Mucosa of rectum (tissue), 2 donors: Measurements from ENCODE around the gene IP6K1.

Experiments
- H3K27ac ChIP-seq, 2 donors: one replicate each; pipeline ENCODE4 v1.7.0; 2013; ENCODE audit warnings: inconsistent platforms in 2 of 2, low read depth in 2 of 2, low read length in 2 of 2
- H3K27me3 ChIP-seq, 2 donors: one replicate each; pipeline ENCODE4 v1.7.0; 2013; ENCODE audit warnings: low read length in 2 of 2; ENCODE audit not compliant: control insufficient read depth in 2 of 2, insufficient read depth in 2 of 2
- H3K36me3 ChIP-seq, 2 donors: one replicate each; pipeline ENCODE4 v1.7.0; 2013; ENCODE audit warnings: low read length in 2 of 2; ENCODE audit not compliant: control insufficient read depth in 2 of 2, insufficient read depth in 2 of 2
- H3K4me1 ChIP-seq, 2 donors: one replicate each; pipeline ENCODE4 v1.7.0; 2013; ENCODE audit warnings: low read length in 2 of 2, mild to moderate bottlenecking in 1 of 2; ENCODE audit not compliant: control insufficient read depth in 2 of 2, insufficient read depth in 2 of 2
- H3K4me3 ChIP-seq, 2 donors: one replicate each; pipeline ENCODE4 v1.7.0; 2013; ENCODE audit warnings: low read length in 2 of 2
- H3K9ac ChIP-seq, 2 donors: one replicate each; pipeline ENCODE4 v1.7.0; 2013; ENCODE audit warnings: low read length in 2 of 2, low read depth in 1 of 2, mild to moderate bottlenecking in 1 of 2
- H3K9me3 ChIP-seq, 2 donors: one replicate each; pipeline ENCODE4 v1.7.0; 2013; ENCODE audit warnings: low read length in 2 of 2; ENCODE audit not compliant: control insufficient read depth in 2 of 2
- donor health status: healthy.
- donor health status: Normal muscosa, but diverticular disease.

IP6K1 gene

GRCh38 chr3:49727154-49727923, 59.0 kb downstream of the IP6K1 start:
- Histone ChIP-seq H3K36me3 (peaks cover 23 to 39% of the 10 kb centered on the region in 2 donors), H3K27me3 (no peaks in the 10 kb centered on the region), H3K4me1 (peaks cover 20 to 25% of the 10 kb centered on the region in 2 donors), H3K9me3 (no peaks in the 10 kb centered on the region), H3K9ac (no peak overlapping the region), H3K27ac (no peak overlapping the region), H3K4me3 (no peak overlapping the region)

GRCh38 chr3:49725906-49726681, 60.2 kb downstream of the IP6K1 start:
- peak overlapping the region in 1 of 2 donors; percentile 23 for H3K27ac ChIP-seq
- H3K9ac ChIP-seq = no peak overlapping the region
- peaks cover 25 to 44% of the 10 kb centered on the region in 2 donors for H3K36me3 ChIP-seq
- H3K4me3 ChIP-seq = no peak overlapping the region
- H3K27me3 ChIP-seq = no peaks in the 10 kb centered on the region
- H3K9me3 ChIP-seq = no peaks in the 10 kb centered on the region
- peaks cover 23 to 30% of the 10 kb centered on the region in 2 donors for H3K4me1 ChIP-seq

GRCh38 chr3:49724586-49724985, 61.8 kb downstream of the IP6K1 start:
- no peaks in the 10 kb centered on the region for H3K9me3 ChIP-seq
- H3K36me3 ChIP-seq = peaks cover 28 to 49% of the 10 kb centered on the region in 2 donors
- peaks cover 23 to 32% of the 10 kb centered on the region in 2 donors for H3K4me1 ChIP-seq
- H3K9ac ChIP-seq = peak overlapping the region; percentile 80 to 81
- H3K27ac ChIP-seq = peak overlapping the region; percentile 89 to 99
- H3K27me3 ChIP-seq = no peaks in the 10 kb centered on the region
- peak overlapping the region; percentile 62 to 79 for H3K4me3 ChIP-seq

- H3K4me1 ChIP-seq = peaks cover 29 to 37% of the 10 kb centered on the region in 2 donors
- H3K36me3 ChIP-seq = peaks cover 28 to 48% of the 10 kb centered on the region in 2 donors
- H3K27ac ChIP-seq = peak within 1 kb of the TSS; percentile 98 to 99
- H3K4me3 ChIP-seq = peak within 1 kb of the TSS; percentile 91 to 98
- no peaks in the 10 kb centered on the region for H3K9me3 ChIP-seq
- H3K9ac ChIP-seq = peak within 1 kb of the TSS; percentile 99 to 100
- H3K27me3 ChIP-seq = no peaks in the 10 kb centered on the region
These were observed 62.5 kb downstream of the IP6K1 start, which contains the start of gene GMPPB for GRCh38 chr3:49723628-49724551. GMPPB (minus strand) TSS chr3:49723951; CDS start chr3:49723726, 225 bp downstream.

- peaks cover 28 to 47% of the 10 kb centered on the region in 2 donors for H3K36me3 ChIP-seq
- H3K27me3 ChIP-seq = no peaks in the 10 kb centered on the region
- H3K9ac ChIP-seq = peak overlapping the region; percentile 99 to 100
- H3K4me1 ChIP-seq = peaks cover 35 to 42% of the 10 kb centered on the region in 2 donors
- peak overlapping the region; percentile 98 to 99 for H3K27ac ChIP-seq
- peak overlapping the region; percentile 91 to 98 for H3K4me3 ChIP-seq
- H3K9me3 ChIP-seq = no peaks in the 10 kb centered on the region
These were observed 63.1 kb downstream of the IP6K1 start for GRCh38 chr3:49723296-49723627.

- H3K27me3 ChIP-seq = no peaks in the 10 kb centered on the region
- H3K36me3 ChIP-seq = peaks cover 26 to 44% of the 10 kb centered on the region in 2 donors
- H3K4me3 ChIP-seq = peak overlapping the region; percentile 91 to 98
- peak overlapping the region; percentile 99 to 100 for H3K9ac ChIP-seq
- peaks cover 36 to 42% of the 10 kb centered on the region in 2 donors for H3K4me1 ChIP-seq
- peak overlapping the region; percentile 98 to 99 for H3K27ac ChIP-seq
- no peaks in the 10 kb centered on the region for H3K9me3 ChIP-seq
These were observed 63.4 kb downstream of the IP6K1 start for GRCh38 chr3:49722896-49723295.

- peak overlapping the region; percentile 98 to 99 for H3K27ac ChIP-seq
- H3K4me1 ChIP-seq = peaks cover 36 to 42% of the 10 kb centered on the region in 2 donors
- H3K9ac ChIP-seq = peak overlapping the region; percentile 99 to 100
- peak overlapping the region; percentile 91 to 98 for H3K4me3 ChIP-seq
- H3K36me3 ChIP-seq = peaks cover 22 to 36% of the 10 kb centered on the region in 2 donors
- no peaks in the 10 kb centered on the region for H3K9me3 ChIP-seq
- no peaks in the 10 kb centered on the region for H3K27me3 ChIP-seq
These were observed 64.2 kb downstream of the IP6K1 start for GRCh38 chr3:49721896-49722781.

GRCh38 chr3:49721596-49721895, 64.8 kb downstream of the IP6K1 start:
- peaks cover 36 to 42% of the 10 kb centered on the region in 2 donors for H3K4me1 ChIP-seq
- H3K9me3 ChIP-seq = no peaks in the 10 kb centered on the region
- H3K27ac ChIP-seq = no peak overlapping the region
- H3K27me3 ChIP-seq = no peaks in the 10 kb centered on the region
- H3K9ac ChIP-seq = no peak overlapping the region
- peaks cover 20 to 31% of the 10 kb centered on the region in 2 donors for H3K36me3 ChIP-seq
- no peak overlapping the region for H3K4me3 ChIP-seq
